Measurements from ENCODE around the gene ADORA1. TPM values are rescaled to one million over a fixed set of nuclear protein-coding genes. Genes with fewer than 3 reads are reported as not detected.

Gene ADORA1
- polyA plus RNA-seq, 3 donors, result 0.13 to 1.1 TPM; not detected in 1

DNA sequence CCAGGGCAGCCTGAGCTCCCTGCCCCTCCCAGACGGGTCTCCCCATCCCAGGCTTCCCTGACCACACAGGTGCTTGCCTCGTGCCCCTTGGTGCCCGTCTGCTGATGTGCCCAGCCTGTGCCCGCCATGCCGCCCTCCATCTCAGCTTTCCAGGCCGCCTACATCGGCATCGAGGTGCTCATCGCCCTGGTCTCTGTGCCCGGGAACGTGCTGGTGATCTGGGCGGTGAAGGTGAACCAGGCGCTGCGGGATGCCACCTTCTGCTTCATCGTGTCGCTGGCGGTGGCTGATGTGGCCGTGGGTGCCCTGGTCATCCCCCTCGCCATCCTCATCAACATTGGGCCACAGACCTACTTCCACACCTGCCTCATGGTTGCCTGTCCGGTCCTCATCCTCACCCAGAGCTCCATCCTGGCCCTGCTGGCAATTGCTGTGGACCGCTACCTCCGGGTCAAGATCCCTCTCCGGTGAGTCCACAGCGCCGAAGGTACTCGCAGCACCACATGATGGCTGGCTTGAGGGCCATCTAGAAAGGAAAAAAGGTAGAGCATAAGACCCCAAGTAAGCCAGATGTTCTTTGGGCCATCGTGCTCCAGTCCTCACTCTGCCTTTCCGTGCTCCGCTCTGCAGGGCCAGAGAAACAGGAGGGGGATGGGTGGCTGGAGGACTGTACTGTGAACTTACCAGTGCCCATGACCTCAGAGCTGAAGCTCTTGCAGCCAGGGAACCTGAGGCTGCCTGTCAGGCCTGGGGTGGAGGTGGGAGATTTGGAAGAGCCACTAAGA, 1.4 kb downstream of the ADORA1 start:
- 96% methylated on average over 29 of the region's 29 CpGs for WGBS (ENCODE audit: insufficient coverage)
- Mint-ChIP-seq H3K9me3 (peaks cover 0 to 10% (median 2%) of the 10 kb centered on the region in 7 donors), H3K4me1 (peaks cover 60% of the 10 kb centered on the region), H3K36me3 (peaks cover 0 to 7% of the 10 kb centered on the region in 2 donors), H3K4me3 (peak overlapping the region; percentile 67 to 87), H3K27me3 (ENCODE audit: low read depth in 3 of 3) (peaks cover 51 to 76% (median 76%) of the 10 kb centered on the region in 3 donors), H3K27ac (peak overlapping the region in 1 of 7 donors; percentile 62)
- no peak for TF ChIP-seq CTCF (IDR thresholded peaks at IDR 0.05)
- peaks cover 0 to 9% of the 10 kb centered on the region in 2 donors for H3K9me3 ChIP-seq (replicated peaks in 1 of 2; ENCODE audit: control insufficient read depth in 1 of 2, insufficient read depth in 1 of 2, low read length in 2 of 2)
- no peaks in the 10 kb centered on the region for H3K79me2 ChIP-seq (ENCODE audit: insufficient read depth, low read length)
- DNase-seq, result no peak
- peaks cover 58 to 59% of the 10 kb centered on the region in 2 donors for H3K4me1 ChIP-seq (ENCODE audit: control insufficient read depth in 1 of 2, insufficient read depth in 2 of 2, low read length in 2 of 2)
- H2AFZ ChIP-seq (ENCODE audit: insufficient read depth, low read depth, low read length, poor library complexity, severe bottlenecking), result no peak overlapping the region
- intact Hi-C loops (cut with micrococcal nuclease), result loop anchor here (5.0 to 10.0 kb wide), 2 partner anchors 48 to 84 kb away; partner anchors contain the start of gene MYBPH (in 1 of the 2)
- no peak overlapping the region for H3K27ac ChIP-seq (ENCODE audit: low read depth in 1 of 2, low read length in 2 of 2)
- H3K36me3 ChIP-seq (replicated peaks in 1 of 2; ENCODE audit: control insufficient read depth in 1 of 2, insufficient read depth in 2 of 2, low read length in 2 of 2), result no peaks in the 10 kb centered on the region
- H3K4me3 ChIP-seq (replicated peaks in 1 of 3; ENCODE audit: low read depth in 2 of 3, low read length in 3 of 3), result no peak overlapping the region
- peak overlapping the region; percentile 12 for H3K4me2 ChIP-seq (replicated peaks; ENCODE audit: extremely low read depth, low read length, poor library complexity, severe bottlenecking)
- peaks cover 34 to 60% of the 10 kb centered on the region in 2 donors for H3K27me3 ChIP-seq (ENCODE audit: control insufficient read depth in 2 of 2, insufficient read depth in 2 of 2, low read length in 2 of 2)
- H3K9ac ChIP-seq (ENCODE audit: insufficient read depth, low read length, poor library complexity, severe bottlenecking), result no peak overlapping the region
- H4K20me1 ChIP-seq (ENCODE audit: insufficient read depth, low read length), result no peaks in the 10 kb centered on the region

- H3K27ac Mint-ChIP-seq, result peak overlapping the region in 1 of 7 donors; percentile 62
- H3K4me1 Mint-ChIP-seq, result peaks cover 62% of the 10 kb centered on the region
- Histone ChIP-seq H4K20me1 (ENCODE audit: insufficient read depth, low read length) (no peaks in the 10 kb centered on the region), H3K79me2 (ENCODE audit: insufficient read depth, low read length) (no peaks in the 10 kb centered on the region), H3K27me3 (ENCODE audit: control insufficient read depth in 2 of 2, insufficient read depth in 2 of 2, low read length in 2 of 2) (peaks cover 26 to 52% of the 10 kb centered on the region in 2 donors), H3K9ac (ENCODE audit: insufficient read depth, low read length, poor library complexity, severe bottlenecking) (no peak overlapping the region), H3K4me3 (replicated peaks in 1 of 3; ENCODE audit: low read depth in 2 of 3, low read length in 3 of 3) (no peak overlapping the region), H3K4me2 (replicated peaks; ENCODE audit: extremely low read depth, low read length, poor library complexity, severe bottlenecking) (peak overlapping the region; percentile 12), H3K4me1 (ENCODE audit: control insufficient read depth in 1 of 2, insufficient read depth in 2 of 2, low read length in 2 of 2) (peaks cover 64 to 66% of the 10 kb centered on the region in 2 donors), H3K36me3 (replicated peaks in 1 of 2; ENCODE audit: control insufficient read depth in 1 of 2, insufficient read depth in 2 of 2, low read length in 2 of 2) (no peaks in the 10 kb centered on the region), H3K27ac (ENCODE audit: low read depth in 1 of 2, low read length in 2 of 2) (no peak overlapping the region), H2AFZ (ENCODE audit: insufficient read depth, low read depth, low read length, poor library complexity, severe bottlenecking) (no peak overlapping the region), H3K9me3 (replicated peaks in 1 of 2; ENCODE audit: control insufficient read depth in 1 of 2, insufficient read depth in 1 of 2, low read length in 2 of 2) (peaks cover 0 to 9% of the 10 kb centered on the region in 2 donors)
- H3K9me3 Mint-ChIP-seq, result peaks cover 0 to 10% (median 2%) of the 10 kb centered on the region in 7 donors
- intact Hi-C loops (cut with micrococcal nuclease), result loop anchor here (5.0 to 10.0 kb wide), 2 partner anchors 48 to 85 kb away; partner anchors contain the start of gene MYBPH (in 1 of the 2)
- DNase-seq, result peak in 2 of 3 donors; percentile 21 to 34
- peak overlapping the region in 1 of 2 donors; percentile 87 for H3K4me3 Mint-ChIP-seq
- 79% methylated on average over 2 of the region's 7 CpGs for WGBS (ENCODE audit: insufficient coverage)
- H3K27me3 Mint-ChIP-seq (ENCODE audit: low read depth in 3 of 3), result peaks cover 47 to 75% (median 69%) of the 10 kb centered on the region in 3 donors
- H3K36me3 Mint-ChIP-seq, result peaks cover 0 to 7% of the 10 kb centered on the region in 2 donors
- TF ChIP-seq CTCF (IDR thresholded peaks at IDR 0.05), result no peak
Observed at GRCh38 chr1:203129501-203130231, 2.1 kb downstream of the ADORA1 start.

Measured in CD14-positive monocyte (primary cell).